Inferior parietal cortex (tissue), 1 donor: ENCODE measurements around the gene DOCK1.

Experiments used
- DNase-seq: peaks from one replicate; pipeline ENCODE4 v3.0.0-alpha.2; 2016; ENCODE audit errors: extremely low spot score

Gene DOCK1

GRCh38 chr10:127082651-127083050 is 177.4 kb downstream of the DOCK1 start:
- DNase-seq = no peak

- no peak for DNase-seq
Observed at GRCh38 chr10:127085957-127086356, 180.7 kb downstream of the DOCK1 start.

DNA sequence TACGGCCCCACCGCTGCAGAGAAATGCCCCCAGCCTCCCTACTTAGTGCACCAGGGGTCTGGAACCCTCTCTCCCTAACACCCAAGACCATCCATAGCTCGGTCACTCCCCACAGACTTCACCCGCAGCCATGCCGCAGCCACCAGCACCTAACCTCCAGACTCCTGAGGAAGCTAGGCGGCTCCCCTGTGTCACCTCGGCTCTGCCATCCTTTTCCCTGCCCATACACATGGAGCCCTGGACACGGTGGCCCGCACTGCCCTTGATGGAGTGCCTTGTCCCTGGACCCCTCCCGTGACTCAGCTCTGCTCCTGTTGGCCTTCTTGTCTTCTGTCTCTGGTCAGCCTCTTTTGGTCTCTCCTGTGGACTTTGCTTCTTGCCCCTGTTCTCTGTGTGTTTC is 183.7 kb downstream of the DOCK1 start:
- no peak for DNase-seq

DNA sequence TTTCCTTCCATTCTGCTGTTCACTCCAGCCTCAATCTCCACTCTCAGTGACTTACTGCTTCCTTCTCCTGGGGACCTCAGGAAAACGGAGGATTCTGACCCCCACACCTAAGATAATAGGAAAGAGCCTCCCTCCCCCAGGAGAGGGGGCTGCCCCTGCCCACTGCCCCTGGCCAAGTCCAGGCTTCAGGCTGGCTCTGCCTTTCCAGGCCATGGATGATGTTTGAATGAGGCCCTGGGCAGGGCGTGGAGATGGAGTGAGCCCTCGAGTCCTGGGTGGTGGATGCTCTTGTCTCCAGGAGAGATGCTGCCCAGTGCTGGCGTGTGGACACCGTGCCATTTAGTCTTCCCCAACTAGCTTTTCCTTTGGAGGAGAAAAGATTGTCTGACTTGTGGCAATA is 184.2 kb downstream of the DOCK1 start:
- DNase-seq = no peak

DNA sequence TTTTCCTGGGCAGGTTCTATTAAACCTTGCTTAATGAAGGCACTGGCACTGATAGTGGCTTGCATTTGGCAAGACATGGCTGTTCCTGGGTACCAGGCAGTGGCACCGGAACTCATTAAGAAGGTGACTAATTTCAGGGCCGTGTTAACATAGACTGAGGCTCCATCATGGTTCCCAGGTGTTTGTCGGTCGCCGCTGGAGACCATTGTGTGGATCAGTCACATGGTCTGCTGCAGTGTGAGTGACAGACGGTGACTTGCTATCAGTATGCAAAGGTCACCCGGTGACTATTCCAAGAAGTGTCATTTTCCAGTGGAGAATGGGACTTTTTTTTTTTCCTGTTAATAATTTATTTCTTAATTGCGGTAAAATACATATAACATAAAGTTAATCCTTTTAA is 184.9 kb downstream of the DOCK1 start:
- no peak for DNase-seq

DNA sequence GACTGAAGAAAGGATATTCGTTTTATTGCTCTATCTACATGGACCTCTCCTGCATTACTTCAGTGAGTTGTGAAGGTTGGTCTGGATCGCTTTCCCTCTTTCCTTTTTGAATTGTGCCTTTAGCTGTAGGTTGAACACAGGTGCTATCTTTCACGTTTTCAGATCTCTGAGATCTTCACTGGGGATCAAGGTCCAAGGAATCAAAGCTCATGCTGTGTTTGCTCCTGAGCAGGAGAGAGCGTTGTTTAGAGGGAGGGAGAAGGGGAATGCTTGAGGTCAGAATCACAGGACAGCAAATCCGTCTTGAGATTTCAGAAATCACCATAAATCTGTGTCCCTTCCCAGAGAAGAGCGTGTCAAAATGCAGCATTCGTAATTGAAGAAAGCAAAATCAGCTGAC is 186.1 kb downstream of the DOCK1 start:
- DNase-seq = no peak

- DNase-seq = no peak
Observed at GRCh38 chr10:127092916-127093315, 187.7 kb downstream of the DOCK1 start.

DNA sequence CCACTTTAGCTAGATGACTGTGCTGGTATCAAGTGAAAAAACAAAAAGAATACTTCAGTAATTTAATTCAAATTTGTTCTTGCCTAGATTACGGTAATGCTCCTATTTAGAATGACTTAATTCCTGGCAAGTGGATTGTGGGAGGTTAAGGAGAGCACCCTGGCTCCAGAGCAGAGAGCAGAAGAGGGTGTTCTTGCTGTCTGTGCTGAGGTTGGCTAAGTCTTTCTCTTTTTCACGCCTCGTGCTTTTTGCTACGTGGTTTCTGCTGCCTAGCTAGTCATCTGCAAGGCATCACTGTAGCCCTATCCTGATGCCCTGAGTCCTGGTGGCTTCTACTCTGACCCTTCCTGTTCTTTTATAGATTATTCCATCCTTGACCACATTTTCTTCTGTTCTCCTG is 189.8 kb downstream of the DOCK1 start:
- DNase-seq = no peak

GRCh38 chr10:127100983-127101615 is 195.9 kb downstream of the DOCK1 start:
- DNase-seq = no peak

DNA sequence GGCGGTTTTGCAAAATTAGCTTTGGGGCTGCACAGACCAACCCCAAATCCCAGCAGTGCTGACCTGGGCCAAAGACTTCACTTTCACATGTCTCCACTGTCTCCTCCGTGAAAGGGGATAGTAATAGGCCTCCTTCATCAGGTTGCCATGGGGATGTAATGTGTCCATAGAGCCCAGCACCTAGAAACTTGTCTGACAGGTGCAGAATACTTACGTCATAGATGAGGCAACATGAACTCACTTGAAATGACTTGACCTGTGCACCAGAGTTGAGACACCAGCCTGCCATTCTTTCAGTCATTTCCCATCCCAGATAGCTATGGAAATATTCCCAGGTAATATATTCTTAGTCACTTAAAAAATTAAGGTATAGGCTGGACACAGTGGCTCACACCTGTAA is 196.9 kb downstream of the DOCK1 start:
- no peak for DNase-seq

GRCh38 chr10:127115100-127115499 is 209.9 kb downstream of the DOCK1 start:
- no peak for DNase-seq

GRCh38 chr10:127117125-127117524 is 211.9 kb downstream of the DOCK1 start:
- DNase-seq = peak; percentile 27

GRCh38 chr10:127118034-127118433 is 212.8 kb downstream of the DOCK1 start:
- DNase-seq = no peak

GRCh38 chr10:127119936-127120335 is 214.7 kb downstream of the DOCK1 start:
- DNase-seq = no peak

GRCh38 chr10:127122831-127123230 is 217.6 kb downstream of the DOCK1 start:
- no peak for DNase-seq

DNA sequence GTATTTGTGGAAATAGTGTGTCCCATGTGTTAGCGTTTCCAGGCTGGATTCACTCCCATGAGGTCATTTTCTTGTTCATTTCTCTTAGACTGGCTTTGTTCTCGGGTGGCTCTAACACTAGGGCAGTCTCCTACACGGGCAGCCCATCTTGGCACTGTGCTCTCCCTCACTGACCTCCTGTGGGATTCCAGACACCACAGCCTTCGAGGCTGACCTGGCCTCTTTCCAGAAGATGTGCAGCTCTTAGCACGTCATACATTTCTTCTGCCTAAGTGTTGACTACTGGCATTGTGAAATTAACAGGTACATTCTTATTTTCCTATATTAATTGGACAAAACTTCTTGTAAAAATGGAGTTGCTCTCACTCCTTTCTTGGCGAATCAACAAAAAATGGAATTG is 218.4 kb downstream of the DOCK1 start:
- DNase-seq = no peak

GRCh38 chr10:127125331-127125730 is 220.1 kb downstream of the DOCK1 start:
- DNase-seq = no peak

GRCh38 chr10:127127822-127128221 is 222.6 kb downstream of the DOCK1 start:
- DNase-seq = no peak

DNA sequence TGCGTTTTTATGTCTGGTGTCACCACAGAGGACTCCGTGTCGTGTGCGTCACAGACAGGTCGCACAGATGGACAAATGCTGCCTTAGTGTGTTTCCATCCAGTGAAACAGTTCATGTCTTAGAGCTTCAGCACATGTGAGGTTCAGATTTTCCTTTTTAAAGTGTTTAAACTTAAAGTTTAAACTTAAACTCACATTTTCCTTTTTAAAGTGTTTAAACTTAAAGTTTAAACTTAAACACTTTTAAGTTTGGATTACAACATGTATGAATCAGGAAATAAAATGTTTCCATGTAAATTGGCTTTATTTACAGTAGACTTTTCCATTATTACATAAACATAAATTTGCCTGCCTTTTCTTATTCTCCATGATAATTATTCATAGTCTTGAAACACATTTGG is 223.9 kb downstream of the DOCK1 start:
- DNase-seq = no peak

DNA sequence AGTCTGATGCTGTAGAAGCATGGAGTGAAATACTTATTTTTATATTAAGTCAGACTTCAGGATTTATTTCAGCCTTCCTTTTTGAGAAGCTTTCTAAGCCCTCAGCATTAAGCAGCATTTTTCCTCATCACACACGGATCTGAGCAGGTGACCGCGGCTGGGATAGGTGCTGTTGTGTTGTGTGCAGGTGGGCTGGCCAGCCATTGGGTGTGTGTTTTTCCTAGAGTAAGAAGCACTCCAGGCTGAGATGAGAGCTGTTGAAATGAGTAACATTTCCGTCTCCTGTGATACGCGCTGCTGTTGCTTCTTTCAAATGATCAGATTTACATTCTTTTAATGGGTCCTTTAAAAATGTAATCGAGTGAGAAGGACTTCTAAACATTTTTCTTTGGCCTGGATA is 227.2 kb downstream of the DOCK1 start:
- DNase-seq = no peak

- no peak for DNase-seq
Observed at GRCh38 chr10:127133225-127133624, 228.0 kb downstream of the DOCK1 start.

GRCh38 chr10:127133672-127134500 is 228.7 kb downstream of the DOCK1 start:
- no peak for DNase-seq

DNA sequence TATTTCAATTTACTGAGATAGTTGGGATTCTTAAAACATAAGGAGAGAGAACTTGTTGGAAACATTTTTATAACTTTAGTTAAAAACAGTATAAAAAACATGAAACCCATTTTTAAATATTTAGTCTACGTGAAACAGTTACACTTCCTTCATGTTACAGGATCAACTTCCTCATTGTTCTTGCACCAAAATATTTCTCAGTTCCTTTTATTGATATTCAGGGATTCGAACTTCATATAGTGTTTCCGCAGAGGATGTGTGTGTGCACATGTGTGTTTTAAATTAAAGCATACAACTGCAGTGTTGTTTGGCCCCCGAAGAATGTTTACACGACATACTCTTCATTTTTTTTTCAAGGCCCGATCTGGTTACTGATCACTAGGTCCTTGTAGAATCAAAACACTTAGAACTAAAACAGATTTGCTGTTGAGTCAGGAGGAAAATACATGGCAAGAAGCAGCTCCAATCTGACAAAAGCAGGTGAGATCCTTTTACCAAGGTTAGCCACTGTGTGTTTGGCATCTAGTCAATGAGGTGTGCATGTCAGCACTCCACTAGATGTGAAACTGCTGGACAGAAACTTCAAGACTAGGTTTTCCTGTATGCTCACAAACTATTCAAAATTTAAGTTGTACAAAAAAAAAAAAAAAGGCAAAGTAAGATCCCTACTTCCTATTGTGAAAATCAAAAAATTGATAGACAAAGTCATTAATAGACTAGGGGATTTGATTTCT is 230.8 kb downstream of the DOCK1 start:
- DNase-seq = no peak
